ENCODE data around the gene ANKRD30A.
"Not testable (repeated sequence)": the region's sequence is repeated elsewhere in the genome, so short reads cannot be mapped to it uniquely, and the experiment has no call there.

The ANKRD30A gene

DNA sequence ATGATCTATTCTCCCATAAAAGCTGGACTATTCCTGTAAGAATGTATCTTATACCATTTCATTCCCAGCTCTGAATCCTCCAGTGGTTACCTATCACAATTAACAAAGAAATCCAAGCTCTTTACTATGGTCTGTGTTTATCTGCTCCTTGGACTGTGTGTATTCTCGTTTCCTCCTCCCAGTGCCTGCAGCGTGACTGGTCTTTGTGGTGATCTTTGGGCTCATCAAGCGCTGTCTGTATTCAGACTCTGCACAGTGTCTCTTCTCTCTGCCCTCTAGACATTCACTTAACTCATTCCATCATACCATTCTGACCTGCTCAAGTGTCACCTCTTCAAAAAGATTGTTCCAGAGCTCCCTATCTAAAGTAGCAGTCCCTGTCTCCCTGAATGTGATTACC lies 130.4 kb downstream of the ANKRD30A start:
- DNase-seq (ENCODE audit: low read depth), result not testable (repeated sequence)

GRCh38 chr10:37263304-37263703 lies 137.9 kb downstream of the ANKRD30A start:
- no peak for DNase-seq (ENCODE audit: low read depth)

- DNase-seq (ENCODE audit: low read depth), result no peak
Measured at GRCh38 chr10:37268266-37268665, 142.9 kb downstream of the ANKRD30A start.

GRCh38 chr10:37269554-37270256 lies 144.3 kb downstream of the ANKRD30A start:
- DNase-seq (ENCODE audit: low read depth), result no peak

DNA sequence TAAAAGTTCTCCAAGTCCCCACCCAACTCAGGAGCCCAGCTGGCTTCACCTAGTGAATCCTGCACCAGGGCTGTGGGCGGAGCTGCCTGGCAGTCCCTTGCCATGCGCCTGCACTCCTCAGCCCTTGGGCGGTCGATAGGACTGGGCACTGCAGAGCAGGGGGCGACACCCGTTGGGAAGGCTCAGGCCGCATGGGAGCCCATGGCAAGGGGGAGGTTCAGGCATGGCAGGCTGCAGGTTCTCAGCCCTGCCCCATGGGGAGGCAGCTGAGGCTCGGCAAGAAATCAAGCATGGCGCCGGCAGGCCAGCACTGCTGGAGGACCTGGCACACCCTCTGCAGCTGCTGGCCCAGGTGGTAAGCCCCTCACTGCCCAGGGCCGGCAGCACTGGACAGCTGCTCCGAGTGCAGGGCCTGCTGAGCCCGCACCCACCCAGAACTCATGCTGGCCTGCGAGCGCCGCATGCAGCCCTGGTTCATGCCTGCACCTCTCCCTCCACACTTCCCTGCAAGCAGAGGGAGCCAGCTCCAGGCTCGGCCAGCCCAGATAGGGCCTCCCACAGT lies 149.9 kb downstream of the ANKRD30A start:
- DNase-seq (ENCODE audit: low read depth), result no peak

GRCh38 chr10:37285063-37285462 lies 159.7 kb downstream of the ANKRD30A start:
- DNase-seq (ENCODE audit: low read depth), result no peak

DNA sequence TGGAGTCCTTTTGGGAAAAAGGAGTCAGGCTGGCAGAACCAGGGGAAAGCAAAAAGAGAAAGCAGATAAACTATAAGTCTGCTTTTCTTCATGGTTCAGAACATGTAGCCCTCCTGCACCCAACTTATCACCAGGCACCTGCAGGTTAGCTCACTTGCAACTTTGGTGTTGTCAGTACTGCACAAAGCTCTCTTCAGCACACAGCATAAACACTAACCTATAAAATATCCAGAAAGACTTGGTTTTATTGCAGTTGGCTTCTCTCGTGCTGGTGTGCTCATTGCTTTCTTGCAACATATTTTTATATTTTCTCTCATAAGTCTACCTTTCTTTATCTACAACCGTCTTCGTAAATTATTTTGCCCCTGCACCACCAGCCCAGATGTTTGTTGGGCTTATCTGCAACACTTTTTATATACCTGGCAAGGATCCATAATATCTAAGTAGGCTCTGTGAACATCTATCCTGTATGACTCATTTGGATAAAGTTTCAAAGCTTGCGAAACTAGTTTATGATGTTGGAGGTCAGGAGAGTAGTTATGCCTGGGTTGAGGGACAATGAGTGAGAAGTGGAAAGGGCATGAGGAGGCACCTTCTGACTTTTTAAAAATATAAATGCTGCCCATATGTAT lies 164.6 kb downstream of the ANKRD30A start:
- no peak for DNase-seq (ENCODE audit: low read depth)

DNA sequence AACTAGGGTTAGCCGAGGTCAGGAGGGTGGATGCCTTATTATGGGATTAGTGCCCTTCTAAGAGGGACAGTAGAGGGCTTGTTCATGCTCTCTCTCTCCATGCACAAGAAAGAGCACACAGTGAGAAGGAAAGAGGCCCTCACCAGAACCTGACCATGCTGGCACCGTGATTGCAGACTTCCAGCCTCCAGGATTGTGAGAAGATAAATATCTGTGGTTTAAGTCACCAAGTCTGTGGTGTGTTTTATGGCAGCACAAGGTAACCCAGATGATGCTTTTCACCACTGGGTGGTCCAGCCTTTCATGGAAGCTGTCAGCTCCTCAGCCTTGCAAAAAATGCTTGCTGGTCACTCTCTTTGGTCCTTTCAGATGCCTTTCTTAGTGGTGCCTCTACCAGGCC lies 175.9 kb downstream of the ANKRD30A start:
- DNase-seq (ENCODE audit: low read depth), result no peak

DNA sequence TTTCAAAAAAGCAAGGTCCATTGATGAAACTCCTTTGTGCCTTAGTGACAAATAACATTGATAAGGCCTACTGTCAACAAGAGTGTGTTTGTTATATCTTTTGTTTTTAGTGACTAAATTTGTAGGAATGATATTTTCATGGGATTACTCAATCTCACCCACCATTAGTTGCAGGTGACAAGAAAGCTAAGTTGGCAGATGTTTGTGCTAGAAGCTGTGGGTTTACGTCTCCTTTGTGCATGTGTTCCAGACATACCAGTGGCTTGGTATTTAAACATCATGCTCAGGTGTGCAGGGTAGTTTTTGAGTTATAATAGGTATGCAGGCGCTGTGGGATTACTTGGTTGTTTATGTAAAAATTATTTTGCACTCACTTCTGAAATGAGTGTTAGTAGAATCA lies 178.6 kb downstream of the ANKRD30A start:
- no peak for DNase-seq (ENCODE audit: low read depth)

- DNase-seq (ENCODE audit: low read depth), result no peak
Measured at GRCh38 chr10:37314350-37314749, 189.0 kb downstream of the ANKRD30A start.

DNA sequence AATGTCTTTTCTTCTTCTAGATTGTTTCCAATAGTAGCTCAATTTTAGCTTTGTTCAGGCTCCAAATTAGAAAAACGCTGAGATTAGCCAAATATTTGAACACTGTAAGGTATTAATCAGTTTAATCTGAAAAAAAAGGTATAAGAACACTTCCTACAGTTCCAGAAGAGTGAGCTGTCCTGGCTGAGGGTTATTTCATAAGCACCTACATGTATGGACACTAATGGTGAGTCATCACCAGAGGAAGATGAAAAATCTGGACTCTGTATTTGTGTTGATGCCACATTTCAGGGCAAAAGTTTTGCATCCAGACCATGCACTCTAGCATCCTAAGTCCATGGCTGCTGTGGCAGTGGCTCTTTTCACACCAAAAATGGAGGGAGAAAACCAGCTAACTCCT lies 189.5 kb downstream of the ANKRD30A start:
- no peak for DNase-seq (ENCODE audit: low read depth)

DNA sequence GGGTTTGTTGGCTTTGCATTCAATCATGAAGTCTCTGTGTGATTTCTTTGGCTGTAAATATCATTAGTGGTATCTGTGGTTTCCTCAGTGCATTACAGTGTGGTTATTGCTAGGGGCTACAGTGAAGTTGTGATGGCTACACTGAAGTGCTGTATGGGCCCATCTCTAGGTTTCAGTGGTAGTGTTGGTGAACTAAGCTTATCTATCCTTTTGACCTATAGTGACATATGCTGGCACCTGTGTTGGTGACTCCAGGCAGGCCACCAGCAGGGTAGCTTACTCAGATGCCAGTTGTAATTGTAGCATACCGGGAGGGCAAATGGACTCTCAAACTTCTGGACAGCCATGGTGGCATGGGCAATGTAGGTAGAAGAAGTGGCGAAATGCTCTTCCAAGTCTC lies 219.0 kb downstream of the ANKRD30A start:
- DNase-seq (ENCODE audit: low read depth), result no peak

GRCh38 chr10:37379991-37380390 lies 254.6 kb downstream of the ANKRD30A start:
- DNase-seq (ENCODE audit: low read depth), result peak; percentile 37

- DNase-seq (ENCODE audit: low read depth), result no peak
Measured at GRCh38 chr10:37381271-37381670, 255.9 kb downstream of the ANKRD30A start.

DNA sequence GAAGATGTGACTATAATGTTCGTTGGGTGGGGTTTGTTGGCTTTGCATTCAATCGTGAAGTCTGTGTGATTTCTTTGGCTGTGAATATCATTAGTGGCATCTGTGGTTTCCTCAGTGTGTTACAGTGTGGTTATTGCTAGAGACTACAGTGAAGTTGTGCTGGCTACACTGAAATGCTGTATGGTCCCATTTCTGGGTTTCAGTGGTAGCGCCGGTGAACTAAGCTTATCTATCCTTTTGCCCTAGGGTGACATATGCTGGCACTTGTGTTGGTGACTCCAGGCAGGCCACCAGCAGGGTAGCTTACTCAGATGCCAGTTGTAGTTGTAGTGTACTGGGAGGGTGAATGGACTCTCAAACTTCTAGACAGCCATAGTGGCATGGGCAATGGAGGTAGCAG lies 259.5 kb downstream of the ANKRD30A start:
- DNase-seq (ENCODE audit: low read depth), result no peak

DNA sequence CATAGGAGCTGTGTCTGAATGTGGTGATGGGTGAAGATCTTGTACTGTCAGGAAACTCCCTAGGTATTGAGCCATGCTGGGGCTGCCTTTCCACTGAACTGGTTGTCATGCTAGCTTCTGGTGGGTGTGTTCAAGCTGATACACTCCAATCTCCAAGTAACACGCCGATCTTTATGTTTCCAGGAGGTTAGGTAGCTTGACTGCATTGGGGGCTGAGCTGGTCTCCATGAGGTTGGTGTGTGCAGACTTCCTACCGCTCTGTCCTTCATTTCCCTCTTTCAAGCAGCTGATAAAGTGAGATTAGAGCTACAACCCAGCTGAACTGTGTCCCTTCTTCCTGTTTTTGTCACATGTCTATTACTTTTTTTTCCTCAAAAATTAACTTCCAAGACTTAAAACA lies 265.5 kb downstream of the ANKRD30A start:
- DNase-seq (ENCODE audit: low read depth), result no peak

DNA sequence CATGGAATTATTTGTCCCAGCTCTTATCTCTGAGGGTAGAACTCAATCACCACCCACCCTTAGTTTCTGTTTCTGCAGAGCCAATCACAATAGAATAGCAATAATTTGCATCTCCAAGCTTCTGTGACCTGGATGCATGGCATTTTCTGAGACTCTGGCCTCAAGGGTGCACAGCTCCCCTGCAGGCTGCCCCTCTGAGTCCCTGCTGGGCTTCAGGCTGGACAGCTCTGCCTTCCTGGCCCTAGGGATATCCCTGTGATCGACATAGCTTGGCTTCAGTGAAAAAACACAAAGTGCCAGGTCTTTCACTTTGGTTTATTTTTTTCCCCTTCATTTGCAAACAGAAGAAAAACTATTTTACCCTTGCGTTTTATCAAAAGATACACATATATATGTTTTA lies 275.4 kb downstream of the ANKRD30A start:
- not testable (repeated sequence) for DNase-seq (ENCODE audit: low read depth)

DNA sequence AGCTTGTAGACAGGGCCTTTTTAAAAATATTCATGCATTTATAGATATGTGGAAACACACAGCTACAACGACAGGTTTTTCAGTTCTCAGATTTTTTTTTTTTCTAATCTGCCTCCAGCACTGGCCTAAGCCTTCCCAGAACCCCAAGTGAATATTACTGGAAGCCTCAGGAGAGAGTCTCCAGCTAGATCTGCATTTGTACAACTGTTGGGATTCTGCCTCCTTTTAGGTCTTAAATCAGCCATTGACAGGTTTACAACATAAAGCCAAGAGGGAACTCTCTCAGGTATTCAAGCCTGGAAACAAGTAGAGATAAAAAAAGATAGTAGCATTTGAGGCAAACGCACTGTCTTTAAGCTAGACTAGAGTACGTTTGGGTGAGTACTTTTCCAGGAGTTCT lies 275.8 kb downstream of the ANKRD30A start:
- DNase-seq (ENCODE audit: low read depth), result no peak

DNA sequence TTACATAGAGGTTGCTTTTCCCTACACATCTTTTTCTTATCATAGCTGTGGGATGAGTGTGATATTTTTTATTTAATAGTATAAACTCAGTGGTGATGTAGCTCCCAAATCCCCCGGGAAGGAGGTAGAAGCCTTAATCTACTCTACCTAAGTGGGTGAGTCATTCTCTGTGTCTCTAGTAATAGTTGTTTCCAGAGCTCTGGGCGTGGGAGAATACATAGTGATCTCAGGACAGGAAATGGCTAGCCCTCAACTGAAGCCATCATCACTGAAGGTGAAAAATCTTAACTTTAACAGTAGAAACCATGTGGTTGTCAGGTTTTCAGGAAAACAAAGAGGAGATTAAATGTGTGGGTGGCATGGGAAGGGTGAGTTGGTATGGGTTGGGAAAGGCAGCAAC lies 278.4 kb downstream of the ANKRD30A start:
- no peak for DNase-seq (ENCODE audit: low read depth)
